Skeletal muscle tissue (tissue), 4 donors: ENCODE data around the gene SLC26A6. TPM values are rescaled to one million over a fixed set of nuclear protein-coding genes. Genes with fewer than 3 reads are reported as not detected.

Experiments used
- H3K27ac ChIP-seq: one replicate; pipeline ENCODE4 v1.7.0; 2013; ENCODE audit warnings: mild to moderate bottlenecking, low read depth, low read length, inconsistent platforms
- H3K27me3 ChIP-seq, 3 donors: one replicate each; pipeline ENCODE4 v1.7.0; 2013; ENCODE audit warnings: low read length in 3 of 3; ENCODE audit not compliant: control insufficient read depth in 3 of 3, insufficient read depth in 3 of 3
- H3K36me3 ChIP-seq, 3 donors: one replicate each; pipeline ENCODE4 v1.7.0; 2013; ENCODE audit warnings: low read length in 3 of 3; ENCODE audit not compliant: control insufficient read depth in 3 of 3, insufficient read depth in 3 of 3
- H3K4me1 ChIP-seq, 3 donors: one replicate each; pipeline ENCODE4 v1.7.0; 2013; ENCODE audit warnings: low read length in 3 of 3, mild to moderate bottlenecking in 3 of 3; ENCODE audit not compliant: control insufficient read depth in 3 of 3, insufficient read depth in 3 of 3
- H3K4me3 ChIP-seq, 3 donors: one replicate each; pipeline ENCODE4 v1.7.0; 2013; ENCODE audit warnings: low read length in 3 of 3
- H3K9ac ChIP-seq, 3 donors: one replicate each; pipeline ENCODE4 v1.7.0; 2013; ENCODE audit warnings: low read length in 3 of 3, mild to moderate bottlenecking in 3 of 3, moderate library complexity in 2 of 3, low read depth in 1 of 3
- H3K9me3 ChIP-seq, 3 donors: one replicate each; pipeline ENCODE4 v1.7.0; 2013; ENCODE audit warnings: low read length in 3 of 3; ENCODE audit not compliant: control insufficient read depth in 3 of 3
- total RNA-seq: library from RNA; depleted of rRNA; stranded (reverse); fragments of >200 nt; gene quantifications from one replicate; pipeline ENCODE4 v1.2.3, GENCODE V29; 2014
- donor health status: Osteomylitis.

Gene SLC26A6
- total RNA-seq, 1 donor from 2014 or later: 9.4 TPM

DNA sequence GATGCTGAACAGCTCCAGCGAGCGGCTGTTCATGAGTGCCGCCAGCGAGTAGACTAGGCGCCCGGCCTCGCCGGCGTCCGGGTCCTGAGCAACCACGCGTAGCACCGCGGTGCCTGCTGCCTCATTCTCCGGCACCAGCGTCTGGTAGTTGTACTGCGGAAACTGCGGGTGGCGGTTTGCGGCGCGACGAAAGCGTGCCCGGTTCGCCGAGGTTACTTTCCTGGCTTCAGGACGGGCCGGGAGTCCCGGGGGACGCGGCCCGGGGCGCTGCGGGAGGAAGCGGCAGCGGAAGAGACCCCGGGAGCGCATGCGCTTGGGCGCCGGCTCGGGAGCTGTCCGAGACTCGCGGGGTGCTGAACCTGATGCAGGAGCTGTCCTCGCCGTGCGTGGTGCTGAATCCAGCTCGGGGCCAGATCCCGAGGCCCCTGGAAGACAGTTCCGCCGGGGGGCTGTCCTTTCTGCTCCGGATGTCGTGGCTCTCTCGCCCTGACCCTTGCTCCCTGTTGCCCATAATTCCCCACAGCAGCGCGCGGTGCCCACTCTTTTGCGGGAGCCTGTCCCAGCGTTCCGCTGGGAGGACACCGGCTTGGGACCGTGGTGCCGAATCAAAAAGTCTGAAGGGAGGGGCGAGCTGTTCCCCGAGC is 26.4 kb upstream of the SLC26A6 start:
- Histone ChIP-seq H3K9ac (no peak overlapping the region), H3K4me1 (peaks cover 11 to 19% (median 18%) of the 10 kb centered on the region in 3 donors), H3K4me3 (peak overlapping the region in 1 of 3 donors; percentile 35), H3K36me3 (no peaks in the 10 kb centered on the region), H3K27ac (no peak overlapping the region), H3K9me3 (no peaks in the 10 kb centered on the region), H3K27me3 (peaks cover 39 to 72% (median 53%) of the 10 kb centered on the region in 3 donors)

GRCh38 chr3:48660800-48661400 is 25.6 kb upstream of the SLC26A6 start:
- Histone ChIP-seq H3K4me1 (peaks cover 12 to 25% (median 22%) of the 10 kb centered on the region in 3 donors), H3K36me3 (no peaks in the 10 kb centered on the region), H3K27ac (no peak overlapping the region), H3K27me3 (peaks cover 39 to 72% (median 53%) of the 10 kb centered on the region in 3 donors), H3K9ac (no peak overlapping the region), H3K4me3 (no peak overlapping the region), H3K9me3 (no peaks in the 10 kb centered on the region)

DNA sequence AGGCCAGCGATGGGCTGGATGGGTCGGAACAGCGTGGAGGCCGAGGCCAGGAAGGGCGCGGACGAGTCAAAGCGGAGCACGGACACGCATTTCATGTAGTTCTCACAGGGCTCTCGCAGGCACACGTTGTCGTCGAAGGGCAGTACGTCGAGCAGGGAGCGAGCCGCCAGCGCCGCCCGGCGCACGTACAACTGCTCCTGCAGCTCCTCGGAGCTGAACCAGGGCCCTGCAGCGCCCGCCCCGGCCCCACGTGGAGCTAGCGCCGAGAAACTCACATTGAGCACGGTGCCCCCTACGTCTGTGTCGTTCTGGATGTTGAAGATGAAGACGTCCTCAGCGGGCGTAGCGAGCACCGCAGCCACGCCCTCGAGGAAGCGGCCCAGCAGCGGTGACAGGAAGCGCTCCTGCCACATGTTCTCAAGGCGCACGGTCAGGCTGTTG is 21.6 kb upstream of the SLC26A6 start:
- Histone ChIP-seq H3K9me3 (no peaks in the 10 kb centered on the region), H3K4me3 (peak overlapping the region; percentile 43 to 69 (median 67)), H3K27me3 (peaks cover 21 to 46% (median 35%) of the 10 kb centered on the region in 3 donors), H3K9ac (peak overlapping the region in 2 of 3 donors; percentile 45 to 60), H3K4me1 (peaks cover 9 to 19% (median 11%) of the 10 kb centered on the region in 3 donors), H3K36me3 (no peaks in the 10 kb centered on the region), H3K27ac (no peak overlapping the region)

DNA sequence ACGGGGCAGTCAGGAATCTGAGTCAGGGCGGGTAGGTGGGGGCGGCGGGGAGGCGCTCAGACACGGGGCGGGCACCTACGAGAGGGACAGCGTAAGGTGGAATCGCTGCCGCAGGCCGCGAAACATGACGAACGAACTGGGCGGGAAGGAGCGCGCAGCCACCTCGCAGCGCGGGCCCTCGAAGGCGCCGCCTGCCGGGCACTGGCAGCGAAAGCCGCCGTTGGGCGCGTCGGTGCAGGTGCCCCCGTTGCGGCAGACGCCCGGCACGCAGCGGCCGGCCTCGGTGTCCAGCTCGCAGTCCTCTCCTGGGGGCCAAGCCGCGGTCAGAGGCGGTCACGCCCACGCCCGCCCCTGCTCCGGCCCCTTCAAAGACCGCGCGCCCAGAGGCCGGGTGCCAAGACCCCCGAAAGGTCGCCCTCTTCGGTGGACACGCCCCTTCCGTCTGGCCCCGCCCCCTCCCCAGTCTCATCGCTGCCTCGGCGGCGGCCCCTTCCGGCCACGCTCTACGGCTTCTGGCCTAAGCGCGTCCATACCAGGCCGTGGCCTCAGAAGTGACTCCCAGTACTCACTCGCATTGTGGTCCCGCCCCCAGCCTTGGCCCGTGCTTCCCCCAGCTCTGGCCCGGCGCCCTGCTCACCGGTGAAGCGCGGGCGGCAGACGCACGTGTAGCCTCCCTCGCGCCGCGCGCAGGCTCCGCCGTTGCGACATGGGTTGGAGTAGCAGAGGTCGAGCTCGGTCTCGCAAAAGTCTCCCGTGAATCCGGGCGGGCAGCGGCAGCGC is 21.0 kb upstream of the SLC26A6 start:
- H3K4me1 ChIP-seq: peaks cover 5 to 15% (median 8%) of the 10 kb centered on the region in 3 donors
- no peak overlapping the region for H3K27ac ChIP-seq
- H3K27me3 ChIP-seq: peaks cover 21 to 42% (median 34%) of the 10 kb centered on the region in 3 donors
- peak overlapping the region; percentile 43 to 69 (median 67) for H3K4me3 ChIP-seq
- peak overlapping the region in 2 of 3 donors; percentile 45 to 60 for H3K9ac ChIP-seq
- H3K36me3 ChIP-seq: no peaks in the 10 kb centered on the region
- H3K9me3 ChIP-seq: no peaks in the 10 kb centered on the region

DNA sequence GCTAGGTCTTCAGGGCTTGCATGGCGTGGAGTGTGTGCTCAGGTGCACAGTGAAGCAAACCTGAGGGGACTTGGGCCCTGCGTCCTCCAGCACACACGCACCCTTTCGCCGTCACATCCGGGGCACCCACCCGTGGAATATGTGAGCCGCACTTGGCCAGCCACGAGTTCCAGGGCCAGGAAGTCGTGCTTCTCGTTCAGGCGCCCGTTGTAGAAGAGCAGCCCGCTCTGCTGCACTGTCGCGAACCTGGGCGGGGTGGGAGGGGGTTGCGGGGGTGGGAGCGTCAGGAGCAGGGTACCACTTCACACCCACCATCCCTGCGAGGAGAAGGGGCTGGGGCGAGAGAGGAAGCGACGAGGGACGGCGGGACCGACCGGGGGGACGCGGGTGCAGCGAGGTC is 20.3 kb upstream of the SLC26A6 start:
- Histone ChIP-seq H3K4me3 (peak overlapping the region in 2 of 3 donors; percentile 22 to 67), H3K27ac (no peak overlapping the region)

GRCh38 chr3:48655063-48655462 is 19.8 kb upstream of the SLC26A6 start:
- Histone ChIP-seq H3K27ac (no peak overlapping the region), H3K4me1 (peaks cover 3 to 21% (median 6%) of the 10 kb centered on the region in 3 donors)

More for the DNA sequence above, 20.3 kb upstream of the SLC26A6 start:
- H3K4me1 ChIP-seq: peaks cover 3 to 20% (median 6%) of the 10 kb centered on the region in 3 donors
- peaks cover 15 to 35% (median 30%) of the 10 kb centered on the region in 3 donors for H3K27me3 ChIP-seq
- H3K36me3 ChIP-seq: no peaks in the 10 kb centered on the region
- H3K9me3 ChIP-seq: no peaks in the 10 kb centered on the region
- no peak overlapping the region for H3K9ac ChIP-seq

GRCh38 chr3:48652923-48653715 is 17.9 kb upstream of the SLC26A6 start:
- Histone ChIP-seq H3K9ac (no peak overlapping the region), H3K4me1 (peaks cover 3 to 21% (median 6%) of the 10 kb centered on the region in 3 donors), H3K9me3 (no peaks in the 10 kb centered on the region), H3K4me3 (no peak overlapping the region), H3K27me3 (peaks cover 0 to 12% (median 11%) of the 10 kb centered on the region in 3 donors), H3K27ac (no peak overlapping the region), H3K36me3 (no peaks in the 10 kb centered on the region)

More at GRCh38 chr3:48655063-48655462, 19.8 kb upstream of the SLC26A6 start:
- Histone ChIP-seq H3K4me3 (no peak overlapping the region), H3K36me3 (no peaks in the 10 kb centered on the region), H3K9me3 (no peaks in the 10 kb centered on the region), H3K27me3 (peaks cover 10 to 30% (median 25%) of the 10 kb centered on the region in 3 donors), H3K9ac (no peak overlapping the region)

GRCh38 chr3:48651771-48652170 is 16.5 kb upstream of the SLC26A6 start:
- Histone ChIP-seq H3K9me3 (no peaks in the 10 kb centered on the region), H3K27ac (no peak overlapping the region), H3K36me3 (no peaks in the 10 kb centered on the region), H3K4me3 (no peak overlapping the region), H3K27me3 (peaks cover 0 to 6% (median 3%) of the 10 kb centered on the region in 3 donors), H3K4me1 (peaks cover 3 to 20% (median 5%) of the 10 kb centered on the region in 3 donors), H3K9ac (no peak overlapping the region)

- Histone ChIP-seq H3K4me1 (peaks cover 0 to 12% (median 0%) of the 10 kb centered on the region in 3 donors), H3K27me3 (peaks cover 0 to 6% (median 3%) of the 10 kb centered on the region in 3 donors), H3K4me3 (no peak overlapping the region)
Observed at GRCh38 chr3:48650723-48651122, 15.5 kb upstream of the SLC26A6 start.

More at GRCh38 chr3:48650723-48651122, 15.5 kb upstream of the SLC26A6 start:
- Histone ChIP-seq H3K9ac (no peak overlapping the region), H3K36me3 (no peaks in the 10 kb centered on the region), H3K27ac (no peak overlapping the region), H3K9me3 (no peaks in the 10 kb centered on the region)
